Measurements from ENCODE around the gene DGKI.

DGKI gene

DNA sequence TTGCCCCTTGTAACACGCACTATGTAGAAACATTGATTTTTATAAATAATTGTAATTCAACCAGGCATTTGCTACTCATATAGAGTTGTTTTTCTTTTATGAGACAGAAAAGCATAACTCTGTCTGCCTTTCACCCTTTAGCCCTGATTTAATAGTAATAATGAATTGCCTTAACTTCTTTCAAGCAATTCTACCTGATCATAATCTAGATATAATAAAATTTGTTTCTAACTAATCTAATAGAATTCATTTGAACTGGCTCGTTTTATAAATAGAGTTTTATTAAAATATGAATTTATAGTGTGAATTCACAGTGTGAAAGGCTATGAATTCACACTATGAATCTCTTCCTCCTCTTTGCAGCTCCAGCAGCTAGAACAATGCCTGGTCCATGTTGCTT lies 319.1 kb downstream of the DGKI start:
- DNase-seq = no peak

DNA sequence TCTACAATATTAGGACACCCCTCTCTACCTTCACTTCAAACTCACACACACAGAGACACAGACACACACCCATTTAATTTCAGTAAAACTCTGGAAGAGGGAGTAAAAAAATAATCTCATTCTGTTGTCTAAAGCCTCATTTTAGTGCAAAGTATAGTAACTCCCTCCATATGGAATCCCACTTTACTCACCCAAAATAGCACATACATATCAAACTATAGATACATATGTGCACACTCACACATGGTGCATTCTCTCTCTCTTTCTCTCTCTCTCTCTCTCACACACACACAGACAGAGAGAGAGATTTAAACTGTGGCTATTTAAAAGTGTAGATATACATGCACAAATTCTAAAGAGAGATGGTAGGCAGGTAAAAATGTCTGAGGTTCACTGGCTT lies 323.6 kb downstream of the DGKI start:
- no peak for DNase-seq

DNA sequence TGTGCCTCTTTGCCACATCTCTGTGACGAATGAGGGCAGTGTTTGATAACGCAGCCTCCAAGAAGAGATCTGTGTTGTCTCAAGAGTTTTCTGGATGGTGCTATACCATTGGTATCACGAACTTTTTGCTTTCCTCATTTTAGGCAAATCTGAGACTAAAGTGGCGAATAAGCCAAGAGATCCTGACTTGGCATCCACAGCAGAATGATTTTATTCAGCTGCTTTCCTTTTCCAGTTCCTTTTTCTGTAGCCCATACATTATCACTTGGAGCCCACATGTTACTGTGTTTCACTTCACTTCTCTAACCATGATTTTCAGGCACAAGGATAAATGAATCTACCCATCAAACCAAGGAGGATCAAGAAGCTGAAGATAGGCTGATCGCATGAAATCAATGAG lies 325.3 kb downstream of the DGKI start:
- DNase-seq = no peak

DNA sequence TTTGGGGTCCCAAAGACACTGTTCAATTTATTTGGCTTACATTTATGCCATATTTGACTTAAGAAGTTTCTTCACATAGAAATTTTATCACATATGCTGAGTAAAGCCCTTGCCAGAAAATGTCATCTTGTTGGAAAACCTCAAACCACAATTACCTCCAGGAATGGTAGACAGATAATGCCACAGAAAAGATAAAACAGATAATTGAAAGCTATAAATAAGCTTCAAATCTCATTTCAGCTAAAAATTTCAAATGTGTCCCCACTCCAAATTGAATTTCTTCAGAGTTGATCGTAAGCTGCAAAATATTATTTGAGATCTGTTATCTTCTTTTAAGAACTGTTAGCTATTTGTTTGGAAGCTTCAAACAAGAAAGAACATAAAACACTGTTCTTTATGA lies 326.8 kb downstream of the DGKI start:
- no peak for DNase-seq

- no peak for DNase-seq
These were observed 327.5 kb downstream of the DGKI start for GRCh38 chr7:137519181-137519691.

- DNase-seq = no peak
These were observed 333.7 kb downstream of the DGKI start for GRCh38 chr7:137513091-137513490.

DNA sequence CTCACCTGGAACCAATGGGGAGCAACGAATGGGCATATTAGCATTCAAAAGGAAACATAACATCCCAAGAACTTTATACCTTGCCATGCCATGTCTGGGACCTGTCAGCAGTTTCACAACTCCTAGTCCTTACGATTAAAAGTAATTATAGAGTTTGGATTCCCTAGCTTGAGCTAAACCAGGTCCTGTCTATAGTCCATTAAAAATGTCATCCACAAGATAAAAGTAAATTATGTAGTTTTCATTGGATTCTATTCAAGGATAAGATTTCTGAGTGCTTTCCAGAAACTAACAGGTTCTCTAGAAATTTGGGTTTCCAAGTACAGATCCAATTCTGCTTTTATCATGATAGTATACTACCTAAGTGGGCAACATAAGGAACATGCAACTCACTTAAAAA lies 339.7 kb downstream of the DGKI start:
- no peak for DNase-seq

DNA sequence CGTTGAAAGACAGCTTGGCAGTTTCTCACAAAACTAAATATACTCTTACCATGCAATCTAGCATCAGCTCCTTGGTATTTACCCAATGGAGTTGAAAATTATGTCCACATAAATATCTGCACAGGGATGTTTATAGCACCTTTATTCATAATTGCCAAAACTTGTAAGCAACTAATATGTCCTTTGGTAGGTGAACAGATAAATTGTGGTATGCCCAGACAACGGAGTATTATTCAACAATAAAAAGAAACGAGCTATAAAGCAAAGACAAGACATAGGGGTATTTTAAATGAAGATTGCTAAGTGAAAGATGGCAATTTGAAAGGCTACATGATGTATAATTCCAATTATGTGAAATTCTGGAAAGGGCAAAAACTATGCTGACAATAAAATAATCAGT lies 340.7 kb downstream of the DGKI start:
- no peak for DNase-seq

GRCh38 chr7:137501562-137501961 lies 345.2 kb downstream of the DGKI start:
- DNase-seq = no peak

GRCh38 chr7:137492889-137493288 lies 353.9 kb downstream of the DGKI start:
- no peak for DNase-seq

- DNase-seq = no peak
These were observed 356.9 kb downstream of the DGKI start for GRCh38 chr7:137489880-137490279.

DNA sequence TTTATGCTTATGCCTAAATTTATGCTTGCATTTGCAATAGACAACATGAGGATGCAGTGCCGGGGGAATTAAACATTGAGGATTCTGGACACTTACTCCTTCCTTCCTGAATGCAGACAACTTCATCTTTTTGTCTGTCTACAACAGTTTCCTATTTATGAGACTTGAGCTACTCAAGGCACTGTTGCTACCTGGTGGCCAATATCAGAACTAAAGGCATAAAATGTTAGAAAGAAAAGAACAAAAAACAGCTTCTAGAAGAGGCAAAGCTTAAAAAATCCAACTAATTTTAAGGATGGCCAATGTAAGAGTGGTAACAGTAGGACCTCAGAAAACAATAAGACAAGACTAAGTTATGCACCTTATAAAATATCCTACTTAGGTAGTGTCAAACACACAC lies 358.7 kb downstream of the DGKI start:
- no peak for DNase-seq

DNA sequence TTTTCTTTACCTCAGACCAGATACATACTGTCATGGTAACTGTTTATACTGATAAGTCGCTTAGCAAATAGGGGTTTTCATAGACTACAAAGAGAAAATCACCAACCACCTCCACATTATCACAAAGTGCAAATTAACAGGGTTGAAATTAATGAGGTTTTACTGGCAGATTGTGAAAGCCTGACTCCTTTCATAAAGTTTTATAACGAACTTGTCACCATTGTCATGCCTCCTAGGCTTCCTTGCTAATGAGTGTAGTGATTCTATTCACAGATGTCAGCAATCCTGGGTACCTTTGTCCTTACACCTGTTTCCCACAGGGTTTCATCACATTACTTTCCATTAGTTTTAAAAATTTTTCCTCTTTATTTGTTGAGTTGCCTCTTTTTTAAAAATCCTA lies 361.0 kb downstream of the DGKI start:
- no peak for DNase-seq

DNA sequence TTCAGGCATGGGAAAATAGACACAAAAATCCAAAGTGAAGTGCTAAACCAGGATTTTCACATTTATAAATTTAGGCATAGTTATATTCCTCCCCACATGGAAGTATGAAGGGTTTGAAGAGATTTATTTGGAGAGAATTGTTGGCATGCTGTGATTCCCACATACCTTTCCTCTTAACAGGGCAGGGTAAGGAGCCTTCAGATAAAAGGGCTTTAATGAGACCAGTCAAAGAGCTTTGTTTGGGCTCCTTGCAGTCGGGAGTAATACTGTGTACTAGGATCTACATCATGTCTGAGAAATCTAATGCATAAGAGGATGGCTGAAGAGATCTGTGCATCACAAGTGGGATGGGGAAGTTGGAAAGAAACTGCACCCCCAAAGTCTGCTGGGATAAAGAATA lies 362.4 kb downstream of the DGKI start:
- DNase-seq = no peak

- DNase-seq = no peak
These were observed 364.3 kb downstream of the DGKI start for GRCh38 chr7:137482466-137482865.

GRCh38 chr7:137480824-137481365 lies 365.9 kb downstream of the DGKI start:
- DNase-seq = no peak

DNA sequence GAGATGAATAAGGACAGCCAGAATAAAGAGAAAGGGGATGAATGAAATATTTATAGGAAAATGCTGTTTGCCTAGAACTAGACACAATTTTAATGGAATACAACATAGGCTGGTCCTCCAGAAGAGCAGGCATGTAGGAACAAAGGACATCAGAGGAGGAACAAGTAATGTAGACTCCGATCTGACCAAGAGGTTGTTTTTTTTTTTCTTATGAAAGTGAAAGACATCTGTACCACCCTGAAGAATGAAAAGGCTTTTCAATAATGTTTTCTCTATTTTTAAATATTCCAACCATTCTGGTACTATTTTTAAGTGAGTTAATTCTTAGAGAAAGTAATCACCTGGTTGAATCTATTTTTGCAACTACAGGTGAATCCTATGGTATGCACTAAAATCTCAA lies 366.4 kb downstream of the DGKI start:
- no peak for DNase-seq

GRCh38 chr7:137476937-137477336 lies 369.8 kb downstream of the DGKI start:
- no peak for DNase-seq

DNA sequence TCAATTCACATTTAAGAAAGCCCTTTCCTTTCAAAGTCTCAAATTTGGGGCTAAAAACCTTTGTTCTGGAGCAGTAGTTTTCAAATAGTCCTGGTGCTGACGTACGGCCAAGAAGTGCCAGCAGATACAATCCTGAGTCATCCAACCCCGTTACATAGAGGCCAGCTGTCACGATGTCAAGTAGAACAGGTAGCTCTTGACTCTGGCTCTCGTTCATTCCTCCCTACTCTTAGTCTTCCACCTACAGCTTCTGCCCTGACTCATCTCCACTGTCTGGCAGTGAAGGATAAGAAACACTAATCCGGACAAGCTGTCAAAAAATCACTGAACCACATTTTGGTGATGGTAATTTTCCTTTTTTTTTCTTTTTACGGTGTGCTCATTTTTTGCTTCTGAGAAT lies 370.8 kb downstream of the DGKI start:
- no peak for DNase-seq

GRCh38 chr7:137474540-137475026 lies 372.2 kb downstream of the DGKI start:
- DNase-seq = no peak

DNA sequence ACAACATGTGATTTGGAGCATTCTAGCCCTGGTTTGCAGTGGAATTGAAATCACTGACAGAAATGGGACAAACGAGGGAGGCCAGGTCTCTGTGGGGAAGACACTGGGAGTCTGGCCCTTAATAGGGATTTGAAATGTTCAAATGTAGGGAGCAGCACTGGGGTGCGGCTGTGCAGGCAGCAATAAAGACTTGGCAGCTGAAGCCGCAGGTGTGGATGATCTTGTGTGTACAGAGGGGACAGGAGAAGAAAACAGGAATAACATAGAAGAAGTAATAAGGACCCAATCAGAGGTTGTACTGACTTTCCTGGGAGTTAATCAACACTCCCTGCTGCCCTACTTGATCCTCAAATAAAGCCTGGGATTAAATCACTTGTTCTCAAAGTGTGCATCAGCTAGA lies 375.6 kb downstream of the DGKI start:
- DNase-seq = no peak

GRCh38 chr7:137469858-137470257 lies 376.9 kb downstream of the DGKI start:
- DNase-seq = no peak

GRCh38 chr7:137469191-137469811 lies 377.5 kb downstream of the DGKI start:
- DNase-seq = no peak

DNA sequence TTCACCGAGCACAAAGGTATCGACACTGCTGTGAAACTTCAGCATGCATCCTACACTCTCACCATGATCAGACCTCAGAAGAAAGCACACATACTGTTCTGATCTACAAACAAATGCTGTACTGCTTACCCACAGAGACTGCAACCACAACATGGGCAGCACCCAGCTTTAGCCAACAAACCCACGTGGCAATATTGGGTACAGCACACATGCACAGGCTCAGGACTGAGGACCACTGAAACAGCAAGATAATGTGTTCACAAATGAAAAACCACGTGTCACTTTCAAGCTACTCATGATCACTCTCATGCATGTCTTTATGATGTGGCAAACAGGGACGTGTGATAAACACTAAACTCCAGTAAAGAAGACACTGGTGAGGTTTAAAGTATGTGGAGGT lies 383.9 kb downstream of the DGKI start:
- DNase-seq = no peak

DNA sequence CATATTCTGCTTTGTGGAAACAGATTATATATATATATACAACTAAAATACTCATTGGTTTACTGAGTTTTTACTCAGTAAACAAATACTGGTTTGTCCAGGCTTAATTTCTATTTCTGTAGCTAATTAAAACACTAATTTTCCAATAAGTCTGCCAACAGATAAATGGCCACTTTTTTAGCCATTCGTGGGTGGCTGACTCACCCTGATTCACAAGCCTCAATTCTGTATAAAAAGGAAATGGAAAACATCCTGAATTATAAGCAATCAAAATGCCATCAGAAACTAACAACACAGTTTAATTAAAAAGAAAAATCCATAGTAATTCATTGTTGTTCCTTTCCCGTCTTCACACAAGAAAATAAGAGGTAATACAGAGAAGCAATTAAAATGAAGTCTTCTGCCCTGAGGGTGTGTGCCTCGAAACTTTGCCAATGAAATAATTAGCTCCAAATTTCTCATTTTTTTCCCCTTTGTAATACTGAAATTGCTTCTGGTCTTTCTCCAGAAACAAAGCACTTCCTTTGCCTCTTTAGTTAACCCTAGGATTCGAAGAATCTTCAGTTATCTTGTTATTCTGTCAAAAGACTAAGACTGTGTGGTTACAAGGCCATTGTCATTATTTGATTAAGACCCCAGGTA lies 384.6 kb downstream of the DGKI start:
- DNase-seq = no peak
